WTC11 (cell line): ENCODE results near the gene NHSL2. TPM values are rescaled to one million over a fixed set of nuclear protein-coding genes. Genes with fewer than 3 reads are reported as not detected.

Experiments used
- ATAC-seq: fragments of 200-7000 bp; cut with Tn5 transposase; 2 replicates; pipeline ENCODE4 v1.10.0; 2021; ENCODE audit warnings: mild to moderate bottlenecking, moderate library complexity
- CTCF ChIA-PET: fragments of 300-600 bp; sonication (Branson Sonifier 250); formaldehyde crosslinking; loops from one replicate; lab custom pipeline; 2021; ENCODE audit warnings: antibody characterized with exemption; lab: Charles Lee
- POLR2A ChIA-PET: fragments of 350-600 bp; sonication (Branson Sonifier 250); formaldehyde crosslinking; loops from one replicate; lab custom pipeline; 2021; ENCODE audit warnings: antibody characterized with exemption; lab: Charles Lee
- DNase-seq: peaks from one replicate; pipeline ENCODE4 v3.0.0; 2021; ENCODE audit warnings: low spot score
- H3K27ac Mint-ChIP-seq: 2 replicates; pipeline ENCODE4 v1.8.0; 2021; ENCODE audit warnings: mixed read lengths
- H3K27me3 Mint-ChIP-seq: 2 replicates; pipeline ENCODE4 v1.8.0; 2021; ENCODE audit warnings: low read depth, mild to moderate bottlenecking, moderate library complexity, mixed read lengths
- H3K36me3 Mint-ChIP-seq: 2 replicates; pipeline ENCODE4 v1.8.0; 2021; ENCODE audit warnings: mixed read lengths
- H3K4me1 Mint-ChIP-seq: 2 replicates; pipeline ENCODE4 v1.8.0; 2022; ENCODE audit warnings: mixed read lengths
- H3K4me3 Mint-ChIP-seq: 2 replicates; pipeline ENCODE4 v1.8.0; 2021; ENCODE audit warnings: mild to moderate bottlenecking, moderate library complexity, mixed read lengths
- H3K9me3 Mint-ChIP-seq: 2 replicates; pipeline ENCODE4 v1.8.0; 2021; ENCODE audit warnings: mixed read lengths
- E2F5 ChIP-seq: sonication (generic); formaldehyde crosslinking; IDR thresholded peaks from 2 replicates; pipeline ENCODE4 v1.8.1; 2022; ENCODE audit warnings: mild to moderate bottlenecking, moderate library complexity, missing genetic modification reagents
- FOXP1 ChIP-seq: sonication (generic); formaldehyde crosslinking; IDR thresholded peaks from 2 replicates; pipeline ENCODE4 v1.8.0; 2022; ENCODE audit warnings: missing genetic modification reagents, mild to moderate bottlenecking, moderate library complexity, borderline replicate concordance
- KAT7 ChIP-seq: sonication (generic); formaldehyde crosslinking; IDR thresholded peaks from 2 replicates; pipeline ENCODE4 v1.8.1; 2023; ENCODE audit warnings: missing genetic modification reagents, mild to moderate bottlenecking, borderline replicate concordance
- OVOL2 ChIP-seq: fragments of 250-450 bp; sonication (Bioruptor Pico); IDR thresholded peaks from 2 replicates; pipeline ENCODE4 v1.9.0; 2021; ENCODE audit warnings: mild to moderate bottlenecking, borderline replicate concordance
- PRDM15 ChIP-seq: sonication (generic); formaldehyde crosslinking; IDR thresholded peaks from 2 replicates; pipeline ENCODE4 v1.8.0; 2022; ENCODE audit warnings: missing genetic modification reagents
- RELA ChIP-seq: sonication (generic); formaldehyde crosslinking; IDR thresholded peaks from 2 replicates; pipeline ENCODE4 v1.8.1; 2022; ENCODE audit warnings: missing genetic modification reagents, mild to moderate bottlenecking, borderline replicate concordance
- TEAD4 ChIP-seq: sonication (generic); formaldehyde crosslinking; IDR thresholded peaks from 2 replicates; pipeline ENCODE4 v1.8.0; 2022; ENCODE audit warnings: mild to moderate bottlenecking, missing genetic modification reagents
- ZMAT4 ChIP-seq: fragments of 250-450 bp; sonication (Bioruptor Pico); IDR thresholded peaks from 2 replicates; pipeline ENCODE4 v1.9.0; 2021; ENCODE audit warnings: mild to moderate bottlenecking
- ZNF138 ChIP-seq: sonication (generic); formaldehyde crosslinking; conservative IDR thresholded peaks from 2 replicates; pipeline ENCODE4 v1.8.1; 2022; ENCODE audit warnings: mild to moderate bottlenecking, moderate library complexity, missing genetic modification reagents
- ZNF232 ChIP-seq: sonication (generic); formaldehyde crosslinking; IDR thresholded peaks from 2 replicates; pipeline ENCODE4 v1.8.0; 2022; ENCODE audit warnings: mild to moderate bottlenecking, missing genetic modification reagents
- ZNF512 ChIP-seq: sonication (generic); formaldehyde crosslinking; IDR thresholded peaks from 2 replicates; pipeline ENCODE4 v1.8.1; 2022; ENCODE audit warnings: missing genetic modification reagents, borderline replicate concordance
- total RNA-seq: library from RNA; stranded (reverse); gene quantifications from 3 replicates; pipeline ENCODE4 v1.2.3, GENCODE V29; 2021
- TF ChIP-seq, protein P1 (sequence below): sonication (generic); formaldehyde crosslinking; IDR thresholded peaks from 2 replicates; pipeline ENCODE4 v1.8.1; 2023; ENCODE audit warnings: mild to moderate bottlenecking, missing genetic modification reagents, borderline replicate concordance
- TF ChIP-seq, protein P2 (sequence below): fragments of 250-450 bp; sonication (Bioruptor Pico); conservative IDR thresholded peaks from 2 replicates; pipeline ENCODE4 v1.9.0; 2021; ENCODE audit warnings: mild to moderate bottlenecking
- TF ChIP-seq, protein P3 (sequence below): sonication (generic); formaldehyde crosslinking; IDR thresholded peaks from 2 replicates; pipeline ENCODE4 v1.8.0; 2023; ENCODE audit warnings: mild to moderate bottlenecking, missing genetic modification reagents

Gene NHSL2
- total RNA-seq, 1 experiment from 2014 or later: 7.9 TPM

DNA sequence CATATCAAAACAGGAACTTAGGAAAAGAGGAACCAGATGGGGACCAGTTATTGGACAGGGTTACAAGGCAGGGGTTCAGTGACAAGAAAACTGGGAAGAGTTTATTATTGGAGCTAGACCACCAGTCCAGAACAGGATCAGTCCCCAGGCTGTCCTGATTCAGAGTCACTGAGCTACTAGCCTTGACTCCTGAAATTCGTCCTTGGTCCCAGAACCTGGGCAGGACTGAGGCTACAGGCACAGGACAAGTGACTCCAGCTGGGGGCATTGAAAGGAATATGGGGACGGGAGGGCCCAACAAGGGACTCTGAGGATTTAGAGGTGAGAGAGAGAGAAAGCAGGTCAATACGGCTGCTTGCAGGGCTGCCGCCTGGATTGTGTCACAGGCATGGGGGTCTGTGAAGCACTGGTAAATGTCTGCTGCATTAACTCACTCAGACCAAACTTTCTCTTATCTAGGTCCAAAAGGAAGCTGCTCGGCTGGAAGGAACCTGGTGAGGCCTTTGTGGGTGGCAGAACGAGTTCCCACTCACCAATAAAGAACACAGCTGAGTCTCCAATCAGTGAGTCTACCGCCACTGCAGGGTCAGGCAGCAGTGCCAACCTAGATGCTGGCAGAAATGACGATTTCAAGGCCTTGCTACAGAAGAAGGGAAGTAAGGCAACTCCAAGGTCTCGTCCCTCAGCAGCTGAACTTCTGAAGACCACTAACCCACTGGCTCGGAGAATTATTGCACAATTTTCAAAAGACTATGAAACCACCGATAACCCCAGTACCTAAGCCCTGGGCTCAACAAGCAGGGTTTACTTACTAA lies 232.4 kb downstream of the NHSL2 start:
- TF ChIP-seq E2F5 (CRISPR knock-in tag) (no peak), KAT7 (CRISPR knock-in tag) (no peak), RELA (CRISPR knock-in tag) (no peak), FOXP1 (no peak), OVOL2 (CRISPR knock-in tag) (no peak)
- TF ChIP-seq, protein P1, sequence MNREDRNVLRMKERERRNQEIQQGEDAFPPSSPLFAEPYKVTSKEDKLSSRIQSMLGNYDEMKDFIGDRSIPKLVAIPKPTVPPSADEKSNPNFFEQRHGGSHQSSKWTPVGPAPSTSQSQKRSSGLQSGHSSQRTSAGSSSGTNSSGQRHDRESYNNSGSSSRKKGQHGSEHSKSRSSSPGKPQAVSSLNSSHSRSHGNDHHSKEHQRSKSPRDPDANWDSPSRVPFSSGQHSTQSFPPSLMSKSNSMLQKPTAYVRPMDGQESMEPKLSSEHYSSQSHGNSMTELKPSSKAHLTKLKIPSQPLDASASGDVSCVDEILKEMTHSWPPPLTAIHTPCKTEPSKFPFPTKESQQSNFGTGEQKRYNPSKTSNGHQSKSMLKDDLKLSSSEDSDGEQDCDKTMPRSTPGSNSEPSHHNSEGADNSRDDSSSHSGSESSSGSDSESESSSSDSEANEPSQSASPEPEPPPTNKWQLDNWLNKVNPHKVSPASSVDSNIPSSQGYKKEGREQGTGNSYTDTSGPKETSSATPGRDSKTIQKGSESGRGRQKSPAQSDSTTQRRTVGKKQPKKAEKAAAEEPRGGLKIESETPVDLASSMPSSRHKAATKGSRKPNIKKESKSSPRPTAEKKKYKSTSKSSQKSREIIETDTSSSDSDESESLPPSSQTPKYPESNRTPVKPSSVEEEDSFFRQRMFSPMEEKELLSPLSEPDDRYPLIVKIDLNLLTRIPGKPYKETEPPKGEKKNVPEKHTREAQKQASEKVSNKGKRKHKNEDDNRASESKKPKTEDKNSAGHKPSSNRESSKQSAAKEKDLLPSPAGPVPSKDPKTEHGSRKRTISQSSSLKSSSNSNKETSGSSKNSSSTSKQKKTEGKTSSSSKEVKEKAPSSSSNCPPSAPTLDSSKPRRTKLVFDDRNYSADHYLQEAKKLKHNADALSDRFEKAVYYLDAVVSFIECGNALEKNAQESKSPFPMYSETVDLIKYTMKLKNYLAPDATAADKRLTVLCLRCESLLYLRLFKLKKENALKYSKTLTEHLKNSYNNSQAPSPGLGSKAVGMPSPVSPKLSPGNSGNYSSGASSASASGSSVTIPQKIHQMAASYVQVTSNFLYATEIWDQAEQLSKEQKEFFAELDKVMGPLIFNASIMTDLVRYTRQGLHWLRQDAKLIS (CRISPR knock-in tag): no peak
- TF ChIP-seq, protein P2, sequence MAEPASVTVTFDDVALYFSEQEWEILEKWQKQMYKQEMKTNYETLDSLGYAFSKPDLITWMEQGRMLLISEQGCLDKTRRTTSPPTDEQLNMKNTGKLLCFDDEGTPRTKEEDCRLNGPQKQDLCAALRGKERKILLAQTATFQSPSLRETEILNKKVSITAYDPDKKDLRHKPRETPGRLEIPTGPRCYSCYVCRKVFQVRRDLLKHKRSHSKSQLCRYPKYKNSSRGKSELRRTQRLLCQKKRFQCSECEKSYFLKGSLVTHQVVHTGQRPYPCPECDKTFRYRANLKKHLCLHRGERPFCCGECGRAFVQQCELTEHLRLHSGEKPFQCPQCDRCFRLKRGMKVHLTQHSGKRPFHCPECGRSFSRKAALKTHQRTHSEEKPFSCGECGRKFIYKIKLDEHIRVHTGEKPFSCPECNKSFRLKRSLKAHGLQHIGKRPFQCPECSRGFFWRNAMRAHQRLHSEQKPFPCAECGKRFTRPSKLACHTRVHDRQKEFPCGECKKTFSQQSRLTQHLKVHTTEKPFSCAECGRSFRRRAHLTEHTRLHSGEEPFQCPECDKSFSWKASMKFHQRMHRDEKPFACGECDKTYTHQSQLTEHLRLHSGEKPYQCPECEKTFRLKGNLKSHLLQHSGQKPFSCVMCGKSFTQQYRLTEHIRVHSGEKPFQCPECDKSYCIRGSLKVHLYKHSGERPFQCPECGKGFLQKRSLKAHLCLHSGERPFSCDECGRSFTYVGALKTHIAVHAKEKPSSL (CRISPR knock-in tag): no peak
- TF ChIP-seq, all 79 proteins: peak for 0
- Mint-ChIP-seq H3K27me3 (no peaks in the 10 kb centered on the region), H3K27ac (no peak overlapping the region), H3K4me1 (no peaks in the 10 kb centered on the region), H3K36me3 (peaks cover 13% of the 10 kb centered on the region; the same call in 1 of the 2 replicates), H3K4me3 (no peak overlapping the region), H3K9me3 (no peaks in the 10 kb centered on the region)
- ChIA-PET CTCF (interaction anchor here (1.2 kb wide), 1 partner anchor 121 kb away, joined by 3 read pairs; no protein-coding TSS in a partner anchor), POLR2A (interaction anchor here (0.6 kb wide), 1 partner anchor 233 kb away, joined by 4 read pairs; the partner anchor contains the start of gene NHSL2)
- DNase-seq (no peak), ATAC-seq (no peak)

DNA sequence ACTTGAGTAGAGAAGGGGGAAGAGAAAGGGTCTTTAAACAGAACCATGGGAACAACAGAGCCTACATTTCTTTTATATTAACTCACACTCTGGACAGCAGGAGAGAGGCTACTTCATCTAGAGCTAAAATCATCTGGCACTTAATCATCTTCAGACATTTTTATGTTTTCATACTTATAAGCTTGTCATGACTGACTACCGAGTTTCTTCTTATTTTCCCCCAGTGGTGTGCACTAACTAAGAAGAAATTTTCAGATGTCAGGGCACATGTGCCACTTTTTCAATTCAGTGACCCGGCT lies 232.9 kb downstream of the NHSL2 start:
- CTCF ChIA-PET: interaction anchor here (1.2 kb wide), 1 partner anchor 122 kb away, joined by 3 read pairs; no protein-coding TSS in a partner anchor
- TF ChIP-seq ZNF138 (CRISPR knock-in tag) (no peak), ZMAT4 (CRISPR knock-in tag) (no peak), TEAD4 (CRISPR knock-in tag) (no peak), ZNF232 (CRISPR knock-in tag) (no peak), ZNF512 (CRISPR knock-in tag) (no peak), KAT7 (CRISPR knock-in tag) (no peak), PRDM15 (CRISPR knock-in tag) (no peak)
- TF ChIP-seq, protein P3, sequence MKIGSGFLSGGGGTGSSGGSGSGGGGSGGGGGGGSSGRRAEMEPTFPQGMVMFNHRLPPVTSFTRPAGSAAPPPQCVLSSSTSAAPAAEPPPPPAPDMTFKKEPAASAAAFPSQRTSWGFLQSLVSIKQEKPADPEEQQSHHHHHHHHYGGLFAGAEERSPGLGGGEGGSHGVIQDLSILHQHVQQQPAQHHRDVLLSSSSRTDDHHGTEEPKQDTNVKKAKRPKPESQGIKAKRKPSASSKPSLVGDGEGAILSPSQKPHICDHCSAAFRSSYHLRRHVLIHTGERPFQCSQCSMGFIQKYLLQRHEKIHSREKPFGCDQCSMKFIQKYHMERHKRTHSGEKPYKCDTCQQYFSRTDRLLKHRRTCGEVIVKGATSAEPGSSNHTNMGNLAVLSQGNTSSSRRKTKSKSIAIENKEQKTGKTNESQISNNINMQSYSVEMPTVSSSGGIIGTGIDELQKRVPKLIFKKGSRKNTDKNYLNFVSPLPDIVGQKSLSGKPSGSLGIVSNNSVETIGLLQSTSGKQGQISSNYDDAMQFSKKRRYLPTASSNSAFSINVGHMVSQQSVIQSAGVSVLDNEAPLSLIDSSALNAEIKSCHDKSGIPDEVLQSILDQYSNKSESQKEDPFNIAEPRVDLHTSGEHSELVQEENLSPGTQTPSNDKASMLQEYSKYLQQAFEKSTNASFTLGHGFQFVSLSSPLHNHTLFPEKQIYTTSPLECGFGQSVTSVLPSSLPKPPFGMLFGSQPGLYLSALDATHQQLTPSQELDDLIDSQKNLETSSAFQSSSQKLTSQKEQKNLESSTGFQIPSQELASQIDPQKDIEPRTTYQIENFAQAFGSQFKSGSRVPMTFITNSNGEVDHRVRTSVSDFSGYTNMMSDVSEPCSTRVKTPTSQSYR (CRISPR knock-in tag): no peak

More for the DNA sequence above, 232.9 kb downstream of the NHSL2 start:
- Mint-ChIP-seq H3K4me1 (no peaks in the 10 kb centered on the region), H3K9me3 (no peaks in the 10 kb centered on the region), H3K4me3 (no peak overlapping the region), H3K27me3 (no peaks in the 10 kb centered on the region), H3K36me3 (peaks cover 13% of the 10 kb centered on the region; the same call in 1 of the 2 replicates), H3K27ac (no peak overlapping the region)
- DNase-seq (no peak), ATAC-seq (no peak)
- POLR2A ChIA-PET: no interaction called here
